HAP-1 (cell line): ENCODE results near the gene SLIT2.

Source experiments
- DNase-seq, 2 experiments: peaks; one replicate each; pipeline ENCODE4 v3.0.0-alpha.2; 2016 to 2020; ENCODE audit warnings: low spot score in 2 of 2
- H3K27me3 ChIP-seq: fragments of 250-450 bp; sonication (Bioruptor Pico); 2 replicates; pipeline ENCODE4 v1.5.1; 2020; ENCODE audit warnings: low read depth, mild to moderate bottlenecking, moderate library complexity
- H3K36me3 ChIP-seq: fragments of 250-450 bp; sonication (Bioruptor Pico); replicated peaks from 2 replicates; pipeline ENCODE4 v1.5.1; 2020; ENCODE audit warnings: mild to moderate bottlenecking
- H3K4me1 ChIP-seq: fragments of 250-450 bp; sonication (Bioruptor Pico); 2 replicates; pipeline ENCODE4 v1.5.1; 2020; ENCODE audit warnings: mild to moderate bottlenecking
- H3K4me3 ChIP-seq: fragments of 250-450 bp; sonication (Bioruptor Pico); 2 replicates; pipeline ENCODE4 v1.5.1; 2020; ENCODE audit warnings: mild to moderate bottlenecking, moderate library complexity
- H3K9me3 ChIP-seq: fragments of 250-450 bp; sonication (Bioruptor Pico); 2 replicates; pipeline ENCODE4 v1.5.1; 2020; ENCODE audit warnings: mild to moderate bottlenecking, moderate library complexity
- in situ Hi-C: fragments of 300-500 bp; cut with MboI; formaldehyde crosslinking; loops from 3 replicates; pipeline ENCODE4 v1.14.3; 2020; ENCODE audit warnings: low sequenced_read_pairs, inconsistent platforms, mixed read lengths

Gene SLIT2, protein sequence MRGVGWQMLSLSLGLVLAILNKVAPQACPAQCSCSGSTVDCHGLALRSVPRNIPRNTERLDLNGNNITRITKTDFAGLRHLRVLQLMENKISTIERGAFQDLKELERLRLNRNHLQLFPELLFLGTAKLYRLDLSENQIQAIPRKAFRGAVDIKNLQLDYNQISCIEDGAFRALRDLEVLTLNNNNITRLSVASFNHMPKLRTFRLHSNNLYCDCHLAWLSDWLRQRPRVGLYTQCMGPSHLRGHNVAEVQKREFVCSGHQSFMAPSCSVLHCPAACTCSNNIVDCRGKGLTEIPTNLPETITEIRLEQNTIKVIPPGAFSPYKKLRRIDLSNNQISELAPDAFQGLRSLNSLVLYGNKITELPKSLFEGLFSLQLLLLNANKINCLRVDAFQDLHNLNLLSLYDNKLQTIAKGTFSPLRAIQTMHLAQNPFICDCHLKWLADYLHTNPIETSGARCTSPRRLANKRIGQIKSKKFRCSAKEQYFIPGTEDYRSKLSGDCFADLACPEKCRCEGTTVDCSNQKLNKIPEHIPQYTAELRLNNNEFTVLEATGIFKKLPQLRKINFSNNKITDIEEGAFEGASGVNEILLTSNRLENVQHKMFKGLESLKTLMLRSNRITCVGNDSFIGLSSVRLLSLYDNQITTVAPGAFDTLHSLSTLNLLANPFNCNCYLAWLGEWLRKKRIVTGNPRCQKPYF (N-terminal part only)

DNA sequence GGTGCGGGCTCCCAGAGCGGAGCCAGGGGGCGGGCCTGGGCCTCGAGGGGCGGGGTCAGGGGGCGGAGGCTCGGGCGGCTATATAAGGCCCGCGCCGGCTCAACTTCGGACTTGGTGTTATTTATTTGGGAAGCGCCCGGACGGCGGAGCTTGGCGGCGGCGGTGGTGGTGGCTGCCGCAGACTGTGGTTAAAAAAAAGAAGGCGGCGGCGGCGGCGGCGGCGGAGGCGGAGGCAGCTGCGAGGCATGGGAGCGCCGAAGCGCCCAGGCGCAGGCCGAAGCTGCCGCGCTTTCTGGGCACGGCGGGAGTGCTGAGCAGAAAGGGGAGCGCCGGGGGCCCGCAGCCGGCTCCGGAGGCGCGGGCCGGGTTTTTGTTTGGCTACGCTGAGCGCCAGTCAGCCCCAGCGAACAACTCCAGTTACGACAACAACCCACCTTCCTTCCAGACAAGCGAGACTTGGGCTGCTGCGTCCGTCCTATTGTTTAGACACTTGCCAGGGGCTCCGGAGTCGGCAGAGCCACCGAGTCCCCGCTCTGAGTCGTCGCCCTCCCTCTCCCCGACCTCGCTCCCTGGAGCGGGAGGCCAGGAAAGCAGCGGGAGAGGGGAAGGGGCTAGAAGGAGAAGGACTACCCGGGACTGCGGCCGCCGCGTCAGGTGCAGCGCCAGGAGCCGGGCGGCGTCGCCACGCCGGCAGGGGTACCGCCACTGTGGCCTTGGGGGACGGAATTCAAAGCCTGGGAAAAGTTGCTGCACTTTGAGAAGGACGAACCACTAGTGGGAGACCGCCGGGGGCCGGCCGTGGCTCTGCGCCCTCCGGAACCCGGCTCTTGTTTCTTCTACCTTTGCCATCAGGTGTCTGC lies at the start of gene SLIT2:
Gene SLIT2, plus strand, starts transcription at position 110 of the 860 bp plus-strand sequence. CDS start 1,911 bp downstream, outside the sequence.
- in situ Hi-C loops = no loop called here
- H3K27me3 ChIP-seq = peaks cover 15% of the 10 kb centered on the region
- H3K4me1 ChIP-seq = peaks cover 10% of the 10 kb centered on the region

DNA sequence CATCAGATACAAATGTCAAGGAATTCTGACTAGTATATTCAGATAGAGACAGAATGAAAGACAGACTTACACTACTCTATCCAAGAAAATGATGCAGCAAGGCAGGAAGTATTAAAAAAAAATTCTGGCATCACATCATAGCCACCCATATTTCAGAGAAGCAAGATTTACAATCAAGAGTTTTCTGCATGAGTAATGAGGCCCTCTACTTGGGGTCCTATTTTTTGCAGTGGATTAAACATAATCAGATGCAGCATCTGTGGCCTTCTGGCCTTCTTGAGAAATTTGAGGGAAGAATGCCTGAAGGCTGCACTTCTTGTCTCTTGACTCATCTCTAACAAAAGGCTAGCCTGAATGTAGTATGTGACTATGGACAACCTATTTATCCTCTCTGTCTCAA lies 48.2 kb upstream of the SLIT2 start:
- Histone ChIP-seq H3K27me3 (peaks cover 3% of the 10 kb centered on the region; the same call in 1 of the 2 replicates), H3K4me3 (no peak overlapping the region), H3K36me3 (no peaks in the 10 kb centered on the region), H3K9me3 (no peaks in the 10 kb centered on the region), H3K4me1 (no peaks in the 10 kb centered on the region)
- in situ Hi-C loops = no loop called here
- no peak for DNase-seq

More for the DNA sequence above, at the start of gene SLIT2:
- H3K9me3 ChIP-seq = no peaks in the 10 kb centered on the region
- DNase-seq = peak; percentile 80 to 89
- no peaks in the 10 kb centered on the region for H3K36me3 ChIP-seq
- H3K4me3 ChIP-seq = peak within 1 kb of the TSS; percentile 58

DNA sequence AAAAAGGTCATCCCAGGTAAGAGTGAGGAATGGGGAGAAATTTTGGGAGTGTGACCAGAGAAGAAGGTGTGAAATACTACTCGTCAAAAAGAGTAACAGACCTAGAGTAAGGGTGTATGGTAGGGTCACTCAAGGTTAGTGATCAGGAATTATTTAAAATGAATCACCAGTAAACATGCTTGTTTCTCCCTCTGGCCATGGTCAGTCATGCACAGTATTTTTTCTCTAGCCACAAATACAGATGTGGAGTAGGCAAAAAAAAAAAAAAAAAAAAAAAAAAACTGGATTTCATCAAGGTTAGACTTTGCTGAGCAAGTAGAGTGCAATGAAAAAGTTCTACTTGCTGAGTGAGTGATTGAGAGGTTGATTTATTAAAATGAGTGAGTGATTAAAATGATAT lies 34.2 kb upstream of the SLIT2 start:
- peaks cover 5% of the 10 kb centered on the region for H3K4me1 ChIP-seq
- no peaks in the 10 kb centered on the region for H3K36me3 ChIP-seq
- no peak overlapping the region for H3K4me3 ChIP-seq
- no peak for DNase-seq
- in situ Hi-C loops = no loop called here
- H3K9me3 ChIP-seq = no peaks in the 10 kb centered on the region
- H3K27me3 ChIP-seq = no peaks in the 10 kb centered on the region

DNA sequence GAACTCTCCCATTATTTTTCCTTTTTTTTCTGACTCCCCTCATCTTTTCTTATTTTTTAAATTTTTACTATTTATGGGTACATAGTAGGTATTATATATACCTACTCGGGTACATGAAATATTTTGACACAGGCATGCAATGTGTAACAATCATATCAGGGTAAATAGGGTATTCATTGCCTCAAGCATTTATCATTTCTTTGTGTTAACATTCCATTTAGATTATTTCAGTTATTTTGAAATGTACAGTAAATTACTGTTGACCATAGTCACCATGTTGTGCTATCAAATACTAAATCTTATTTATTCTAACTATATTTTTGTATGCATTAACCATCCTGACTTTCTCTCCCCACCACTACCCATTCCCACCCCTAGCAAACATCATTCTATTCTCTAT lies 33.8 kb upstream of the SLIT2 start:
- H3K36me3 ChIP-seq = no peaks in the 10 kb centered on the region
- in situ Hi-C loops = no loop called here
- no peaks in the 10 kb centered on the region for H3K27me3 ChIP-seq
- no peak for DNase-seq
- no peak overlapping the region for H3K4me3 ChIP-seq
- peaks cover 5% of the 10 kb centered on the region for H3K4me1 ChIP-seq
- no peaks in the 10 kb centered on the region for H3K9me3 ChIP-seq

DNA sequence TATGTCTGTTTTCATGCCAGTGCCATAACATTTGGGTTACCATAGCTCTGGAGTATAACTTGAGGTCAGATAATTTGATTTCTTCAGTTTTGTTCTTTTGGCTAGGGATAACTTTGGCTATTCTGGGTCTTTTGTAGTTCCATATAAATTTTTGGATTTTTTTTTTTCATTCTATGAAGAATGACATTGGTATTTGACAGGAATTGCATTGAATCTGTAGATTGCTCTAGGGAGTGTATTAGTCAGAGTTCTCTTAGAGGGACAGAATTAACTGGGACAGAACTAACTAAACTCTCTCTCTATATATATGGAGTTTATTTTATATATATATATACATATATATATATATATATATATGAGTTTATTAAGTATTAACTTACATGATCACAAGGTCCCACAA lies 32.2 kb upstream of the SLIT2 start:
- no peaks in the 10 kb centered on the region; the same call in 1 of the 2 replicates for H3K4me1 ChIP-seq
- no peaks in the 10 kb centered on the region for H3K27me3 ChIP-seq
- in situ Hi-C loops = no loop called here
- DNase-seq = no peak
- no peaks in the 10 kb centered on the region for H3K36me3 ChIP-seq
- no peaks in the 10 kb centered on the region for H3K9me3 ChIP-seq
- H3K4me3 ChIP-seq = no peak overlapping the region

DNA sequence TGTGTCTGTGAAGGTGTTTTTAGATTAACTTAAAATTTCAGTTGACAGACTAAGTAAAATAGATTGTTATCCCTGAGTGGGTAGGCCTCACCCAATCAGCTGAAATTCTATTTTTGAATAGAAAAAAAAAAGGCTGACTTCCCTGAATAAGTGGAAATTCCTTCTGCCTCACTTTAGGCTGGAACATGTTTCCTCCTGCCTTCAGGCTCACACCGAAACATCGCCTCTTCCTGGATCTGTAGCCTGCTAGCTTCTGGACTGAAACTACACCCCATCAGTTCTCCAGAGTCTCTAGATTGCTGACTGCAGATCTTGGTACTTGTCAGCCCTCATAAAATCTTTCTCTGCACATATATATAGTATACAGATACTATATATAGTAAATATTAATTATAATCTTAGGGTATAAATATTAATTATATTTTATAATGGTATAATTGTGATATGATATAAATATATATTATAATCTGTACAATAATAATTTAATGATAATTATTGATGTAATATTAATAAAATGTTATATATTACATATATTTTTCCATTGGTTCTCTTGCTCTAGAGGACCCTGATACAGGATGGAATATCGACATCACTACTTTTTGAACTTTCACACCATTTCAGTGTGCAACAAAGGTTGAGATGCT lies 13.7 kb upstream of the SLIT2 start:
- Histone ChIP-seq H3K27me3 (no peaks in the 10 kb centered on the region), H3K9me3 (no peaks in the 10 kb centered on the region), H3K4me3 (no peak overlapping the region), H3K4me1 (no peaks in the 10 kb centered on the region), H3K36me3 (no peaks in the 10 kb centered on the region)
- DNase-seq = no peak
- in situ Hi-C loops = no loop called here

DNA sequence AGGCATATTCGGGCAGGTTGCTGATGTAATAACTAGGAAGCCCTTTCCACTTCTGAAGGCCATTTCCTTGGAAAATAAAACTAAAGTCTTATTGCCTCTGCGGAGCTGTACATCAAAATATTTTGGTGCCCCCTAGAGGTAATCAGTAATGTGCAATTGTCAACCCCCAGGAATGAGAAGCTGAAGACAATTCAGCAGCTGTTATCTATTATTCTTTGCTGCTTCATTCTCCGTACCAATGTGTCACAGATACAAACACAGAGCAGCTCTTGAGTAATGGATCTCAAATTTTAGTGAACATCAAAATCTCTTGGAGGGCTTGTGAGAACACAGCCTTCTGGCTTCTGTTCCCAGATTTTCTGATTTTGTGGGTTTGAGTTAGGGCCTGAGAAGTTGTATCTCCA lies 3.5 kb upstream of the SLIT2 start:
- peak; percentile 42 to 64 for DNase-seq
- in situ Hi-C loops = no loop called here
- Histone ChIP-seq H3K4me1 (peaks cover 3% of the 10 kb centered on the region; the same call in 1 of the 2 replicates), H3K27me3 (peaks cover 15% of the 10 kb centered on the region), H3K4me3 (no peak overlapping the region), H3K36me3 (no peaks in the 10 kb centered on the region), H3K9me3 (no peaks in the 10 kb centered on the region)

DNA sequence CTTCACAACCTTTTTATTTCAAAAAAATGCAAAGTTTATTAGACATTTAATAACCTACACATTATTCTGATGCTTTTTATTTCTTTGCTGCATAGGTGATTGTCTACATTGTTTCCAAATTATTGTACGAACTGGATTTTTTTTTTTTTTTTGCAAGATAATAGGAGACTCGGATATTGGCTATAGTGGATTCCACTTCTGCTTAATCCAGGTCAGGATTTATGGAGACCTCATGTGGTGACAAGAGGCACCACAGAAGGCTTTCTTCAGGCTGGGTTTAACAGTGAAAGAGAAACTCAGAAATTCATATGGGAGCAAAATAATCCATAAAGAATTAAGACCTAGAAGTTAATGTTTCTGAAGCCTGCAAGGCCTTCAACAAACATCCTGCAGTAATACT lies 2.4 kb upstream of the SLIT2 start:
- DNase-seq = peak in 1 of 2 experiments; percentile 26
- in situ Hi-C loops = no loop called here
- H3K4me3 ChIP-seq = no peak overlapping the region
- H3K27me3 ChIP-seq = peaks cover 15% of the 10 kb centered on the region
- no peaks in the 10 kb centered on the region for H3K36me3 ChIP-seq
- no peaks in the 10 kb centered on the region for H3K9me3 ChIP-seq
- H3K4me1 ChIP-seq = peaks cover 3% of the 10 kb centered on the region; the same call in 1 of the 2 replicates

DNA sequence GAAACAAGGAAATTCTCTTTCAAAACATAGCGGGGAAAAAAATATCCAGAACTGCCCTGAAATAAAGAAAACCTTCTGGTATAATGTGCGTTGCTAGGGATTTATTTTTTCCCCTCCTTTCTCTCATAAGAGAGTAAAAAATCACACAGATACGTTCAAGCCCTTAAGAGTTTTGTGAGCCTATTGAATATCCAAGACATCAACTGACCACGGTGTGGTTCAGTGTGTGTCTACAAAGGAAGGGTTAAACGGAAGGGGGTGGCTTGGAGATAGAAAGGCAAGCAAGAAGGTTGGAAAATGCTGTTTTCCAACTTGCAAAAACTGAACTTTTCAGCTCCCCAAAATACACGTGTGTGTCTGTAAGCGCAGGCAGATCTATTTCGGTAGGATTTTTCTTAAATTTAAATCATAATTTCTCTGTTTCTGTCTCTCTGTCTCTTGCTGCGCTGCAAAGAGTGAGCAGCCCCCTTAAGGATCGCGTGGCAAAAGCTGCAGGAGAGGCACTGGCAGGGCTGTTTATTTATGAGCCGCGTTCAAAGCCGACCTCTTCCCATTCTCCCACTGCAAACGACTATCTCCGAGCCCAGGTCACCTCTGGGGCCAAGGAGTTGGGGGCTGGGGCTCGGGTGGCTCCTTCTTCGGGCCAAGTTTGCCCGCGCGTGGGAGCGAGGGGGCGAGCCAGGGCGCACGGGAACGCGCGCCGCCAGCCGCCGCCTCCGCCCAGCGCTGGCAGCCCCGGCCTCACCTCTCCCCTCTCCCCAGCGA lies 492 bp upstream of the SLIT2 start:
- Histone ChIP-seq H3K4me1 (peaks cover 4% of the 10 kb centered on the region), H3K36me3 (no peaks in the 10 kb centered on the region), H3K4me3 (peak overlapping the region; percentile 58), H3K27me3 (peaks cover 15% of the 10 kb centered on the region), H3K9me3 (no peaks in the 10 kb centered on the region)
- peak in 1 of 2 experiments; percentile 37 for DNase-seq
- in situ Hi-C loops = no loop called here

DNA sequence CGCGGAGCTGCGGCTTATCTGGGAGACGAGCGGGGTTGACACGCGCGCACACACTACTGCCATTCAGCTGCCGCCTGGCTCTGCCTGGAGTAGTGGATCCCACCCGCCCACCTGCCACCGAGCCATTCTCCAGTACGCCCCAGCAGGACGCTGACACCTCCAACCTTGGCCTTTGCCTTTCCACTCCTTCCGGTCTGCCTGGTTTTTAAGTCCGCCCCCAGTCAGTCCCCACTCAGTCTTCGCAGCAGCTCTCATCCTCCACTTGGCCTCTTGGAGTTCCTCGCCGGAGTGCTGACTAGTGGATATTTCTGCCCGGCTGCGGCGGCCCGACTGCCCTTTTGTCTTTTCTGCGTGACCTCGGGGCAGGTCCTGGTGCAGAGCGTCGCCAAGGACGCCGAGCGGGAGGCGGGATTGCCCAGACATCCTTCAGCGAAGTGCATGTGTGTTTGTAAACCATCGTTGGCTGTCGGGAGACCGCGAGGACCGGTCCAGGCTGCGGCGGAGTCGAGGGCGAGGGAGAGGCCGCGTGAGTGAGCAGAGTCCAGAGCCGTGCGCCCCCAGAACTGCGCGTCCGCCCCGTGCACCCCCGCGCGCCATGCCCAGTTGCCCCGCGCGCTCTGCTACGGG lies 1.1 kb downstream of the SLIT2 start:
- no peaks in the 10 kb centered on the region for H3K9me3 ChIP-seq
- peak overlapping the region; percentile 58 for H3K4me3 ChIP-seq
- H3K36me3 ChIP-seq = no peaks in the 10 kb centered on the region
- H3K4me1 ChIP-seq = peaks cover 18% of the 10 kb centered on the region
- peaks cover 15% of the 10 kb centered on the region for H3K27me3 ChIP-seq
- peak; percentile 39 to 68 for DNase-seq
- in situ Hi-C loops = no loop called here

DNA sequence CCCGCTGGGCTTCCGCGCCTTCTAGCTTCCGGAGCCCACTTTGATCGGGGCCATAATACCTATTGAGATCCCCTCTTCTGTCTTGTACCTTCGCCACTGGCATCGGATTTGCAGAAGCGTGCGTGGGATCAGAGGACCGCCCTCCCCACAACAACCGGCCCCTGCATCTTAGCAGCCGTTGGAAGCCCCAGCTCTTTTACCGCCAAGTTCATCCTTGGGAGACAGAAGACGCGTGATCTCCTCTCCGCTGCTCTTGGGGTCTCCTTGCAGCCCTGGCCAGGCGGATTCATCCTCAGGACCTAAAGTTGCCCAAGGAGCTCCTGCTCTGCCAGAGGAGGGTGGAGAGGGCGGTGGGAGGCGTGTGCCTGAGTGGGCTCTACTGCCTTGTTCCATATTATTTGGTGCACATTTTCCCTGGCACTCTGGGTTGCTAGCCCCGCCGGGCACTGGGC lies 1.6 kb downstream of the SLIT2 start:
- Histone ChIP-seq H3K27me3 (peaks cover 15% of the 10 kb centered on the region), H3K4me1 (peaks cover 22% of the 10 kb centered on the region), H3K36me3 (no peaks in the 10 kb centered on the region), H3K9me3 (no peaks in the 10 kb centered on the region), H3K4me3 (peak overlapping the region; percentile 58)
- peak in 1 of 2 experiments; percentile 25 for DNase-seq
- in situ Hi-C loops = no loop called here

DNA sequence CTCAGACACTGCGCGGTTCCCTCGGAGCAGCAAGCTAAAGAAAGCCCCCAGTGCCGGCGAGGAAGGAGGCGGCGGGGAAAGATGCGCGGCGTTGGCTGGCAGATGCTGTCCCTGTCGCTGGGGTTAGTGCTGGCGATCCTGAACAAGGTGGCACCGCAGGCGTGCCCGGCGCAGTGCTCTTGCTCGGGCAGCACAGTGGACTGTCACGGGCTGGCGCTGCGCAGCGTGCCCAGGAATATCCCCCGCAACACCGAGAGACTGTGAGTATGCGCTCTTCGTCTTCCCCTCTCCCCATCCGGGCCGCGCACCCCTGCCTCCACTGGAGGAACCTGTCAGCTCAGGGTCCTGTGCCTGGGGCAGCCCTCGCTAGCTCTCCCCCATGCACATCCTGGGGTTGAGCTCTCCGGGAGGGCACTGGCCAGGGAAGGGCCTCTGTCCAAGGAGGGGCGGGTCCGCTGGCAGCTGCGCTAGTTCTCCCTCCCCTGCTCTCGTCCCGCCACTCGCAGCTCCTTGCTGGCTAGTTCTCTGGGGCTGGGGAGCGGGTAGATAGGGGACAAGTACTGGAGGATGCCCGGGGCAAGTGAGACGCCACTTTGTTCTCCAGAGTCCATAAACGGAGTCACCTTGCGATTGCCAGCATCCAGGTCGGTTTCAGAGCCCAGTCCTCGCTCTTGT lies 2.2 kb downstream of the SLIT2 start:
- in situ Hi-C loops = no loop called here
- peak; percentile 51 to 68 for DNase-seq
- H3K27me3 ChIP-seq = peaks cover 13% of the 10 kb centered on the region

More for the DNA sequence above, 2.2 kb downstream of the SLIT2 start:
- Histone ChIP-seq H3K4me3 (peak overlapping the region; percentile 58), H3K9me3 (no peaks in the 10 kb centered on the region), H3K4me1 (peaks cover 22% of the 10 kb centered on the region), H3K36me3 (no peaks in the 10 kb centered on the region)
